ENCODE data around the gene INF2.
"Not testable (repeated sequence)": the region's sequence is repeated elsewhere in the genome, so short reads cannot be mapped to it uniquely, and the experiment has no call there.

INF2 gene

DNA sequence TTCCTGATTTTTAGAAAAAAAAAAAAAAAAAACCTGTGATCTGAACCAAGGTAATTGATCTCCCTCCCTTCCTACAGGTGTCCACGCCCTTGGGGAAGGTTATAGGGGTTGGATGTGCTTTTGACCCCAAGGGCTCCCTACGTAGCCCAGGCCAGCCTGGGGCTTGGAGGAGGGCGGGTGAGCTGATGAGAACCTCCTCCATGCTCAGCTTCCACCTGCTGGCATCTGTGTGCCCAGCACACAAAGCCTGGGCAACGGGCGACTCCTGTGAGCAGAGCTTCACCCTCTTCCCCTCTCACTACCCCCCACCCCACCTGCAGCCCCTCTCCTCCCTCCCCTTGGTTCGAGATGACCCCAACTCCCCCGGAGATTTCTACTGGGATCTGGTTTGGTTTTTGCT lies 25.3 kb upstream of the INF2 start:
- DNase-seq (ENCODE audit: low read depth) = no peak
- no peak overlapping the region for H3K4me3 ChIP-seq (ENCODE audit: control insufficient read depth, low read depth, low read length)
- TF ChIP-seq, protein P1, sequence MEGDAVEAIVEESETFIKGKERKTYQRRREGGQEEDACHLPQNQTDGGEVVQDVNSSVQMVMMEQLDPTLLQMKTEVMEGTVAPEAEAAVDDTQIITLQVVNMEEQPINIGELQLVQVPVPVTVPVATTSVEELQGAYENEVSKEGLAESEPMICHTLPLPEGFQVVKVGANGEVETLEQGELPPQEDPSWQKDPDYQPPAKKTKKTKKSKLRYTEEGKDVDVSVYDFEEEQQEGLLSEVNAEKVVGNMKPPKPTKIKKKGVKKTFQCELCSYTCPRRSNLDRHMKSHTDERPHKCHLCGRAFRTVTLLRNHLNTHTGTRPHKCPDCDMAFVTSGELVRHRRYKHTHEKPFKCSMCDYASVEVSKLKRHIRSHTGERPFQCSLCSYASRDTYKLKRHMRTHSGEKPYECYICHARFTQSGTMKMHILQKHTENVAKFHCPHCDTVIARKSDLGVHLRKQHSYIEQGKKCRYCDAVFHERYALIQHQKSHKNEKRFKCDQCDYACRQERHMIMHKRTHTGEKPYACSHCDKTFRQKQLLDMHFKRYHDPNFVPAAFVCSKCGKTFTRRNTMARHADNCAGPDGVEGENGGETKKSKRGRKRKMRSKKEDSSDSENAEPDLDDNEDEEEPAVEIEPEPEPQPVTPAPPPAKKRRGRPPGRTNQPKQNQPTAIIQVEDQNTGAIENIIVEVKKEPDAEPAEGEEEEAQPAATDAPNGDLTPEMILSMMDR (IDR thresholded peaks at IDR 0.05; ENCODE audit: control insufficient read depth, insufficient read depth, low read depth, low read length, missing control alignments) = no peak

GRCh38 chr14:104664588-104664987 lies 24.8 kb upstream of the INF2 start:
- no peak for DNase-seq (ENCODE audit: low read depth)
- TF ChIP-seq, protein P1 (IDR thresholded peaks at IDR 0.05; ENCODE audit: control insufficient read depth, insufficient read depth, low read depth, low read length, missing control alignments) = no peak
- H3K4me3 ChIP-seq (ENCODE audit: control insufficient read depth, low read depth, low read length) = no peak overlapping the region

DNA sequence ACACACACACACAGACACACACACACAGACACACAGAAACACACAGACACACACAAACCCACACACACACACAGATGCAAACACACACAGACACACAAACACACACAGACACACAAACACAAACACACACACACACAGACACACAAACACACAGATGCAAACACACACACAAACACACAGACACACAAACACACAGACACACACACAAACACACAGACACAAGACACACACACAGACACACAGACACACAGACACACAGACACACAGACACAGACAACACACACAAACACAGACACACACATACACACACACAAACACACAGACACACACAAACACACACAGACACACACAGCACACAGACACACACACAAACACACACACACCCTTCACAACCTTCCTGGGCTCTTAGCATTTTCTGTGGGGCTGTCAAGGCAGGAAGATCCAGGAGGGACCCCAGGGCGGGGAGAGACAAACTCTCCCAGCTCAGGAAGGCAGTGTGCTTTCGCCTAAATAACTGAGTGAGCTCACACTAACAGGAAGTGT lies 24.2 kb upstream of the INF2 start:
- H3K4me3 ChIP-seq (ENCODE audit: control insufficient read depth, low read depth, low read length) = no peak overlapping the region
- TF ChIP-seq, protein P1 (IDR thresholded peaks at IDR 0.05; ENCODE audit: control insufficient read depth, insufficient read depth, low read depth, low read length, missing control alignments) = no peak
- no peak for DNase-seq (ENCODE audit: low read depth)

DNA sequence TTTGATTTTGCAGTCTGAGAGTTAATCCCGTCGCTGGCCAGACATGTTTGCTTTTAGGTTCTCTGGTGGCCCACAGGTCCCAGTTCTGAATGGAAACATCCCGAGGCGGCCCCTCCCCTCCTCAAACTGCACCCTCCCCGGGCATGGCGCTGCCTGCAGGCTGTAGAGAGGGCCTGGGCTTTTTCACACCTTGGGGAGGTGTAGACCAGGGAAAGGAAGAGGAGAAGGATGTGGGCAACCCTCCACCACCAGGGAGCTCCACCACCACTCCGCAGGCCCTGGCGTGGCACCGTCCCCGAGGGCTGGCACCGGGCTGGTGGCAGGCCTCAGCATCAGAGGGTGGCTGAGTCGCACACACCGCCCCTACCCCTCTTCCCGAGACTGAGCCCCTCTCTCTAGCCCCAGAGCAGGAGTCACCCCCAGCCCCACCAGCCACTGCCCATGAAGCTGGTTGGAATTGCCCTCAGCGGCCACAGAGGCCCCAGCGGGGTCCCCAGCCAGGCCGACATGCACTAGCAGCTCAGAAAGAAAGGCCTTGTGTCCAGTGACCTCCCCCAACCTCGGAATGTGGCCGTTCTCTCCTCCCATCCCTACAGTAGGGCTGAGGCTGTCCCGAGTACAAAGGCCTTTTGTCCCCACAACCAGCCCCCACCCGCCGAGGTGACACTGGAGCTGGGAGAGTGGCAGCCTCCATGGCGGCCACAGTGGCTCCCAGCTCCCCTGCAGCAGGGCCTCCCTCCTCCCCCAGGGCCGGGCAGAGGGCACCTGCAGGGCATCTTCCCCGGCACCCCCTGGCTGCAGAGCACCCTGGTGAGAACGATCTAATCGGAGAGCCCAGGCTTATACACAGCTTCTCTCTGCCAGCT lies 23.5 kb upstream of the INF2 start:
- no peak for DNase-seq (ENCODE audit: low read depth)
- TF ChIP-seq, protein P1 (IDR thresholded peaks at IDR 0.05; ENCODE audit: control insufficient read depth, insufficient read depth, low read depth, low read length, missing control alignments) = no peak
- H3K4me3 ChIP-seq (ENCODE audit: control insufficient read depth, low read depth, low read length) = no peak overlapping the region

DNA sequence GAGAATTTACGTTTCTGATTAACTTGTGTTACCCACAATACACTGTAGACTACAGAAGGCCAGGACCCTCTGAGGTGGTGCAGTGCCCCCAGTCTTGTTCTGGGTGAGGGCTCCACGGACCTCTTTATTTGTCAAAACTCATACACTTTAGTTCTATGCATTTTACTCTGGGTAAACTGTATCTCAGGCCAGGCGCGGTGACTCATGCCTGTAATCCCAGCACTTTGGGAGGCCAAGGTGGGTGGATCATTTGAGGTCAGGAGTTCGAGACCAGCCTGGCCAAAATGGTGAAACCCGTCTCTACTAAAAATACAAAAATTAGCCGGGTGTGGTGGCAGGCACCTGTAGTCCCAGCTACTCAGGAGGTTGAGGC lies 22.9 kb upstream of the INF2 start:
- DNase-seq (ENCODE audit: low read depth); H3K4me3 ChIP-seq (ENCODE audit: control insufficient read depth, low read depth, low read length): not testable (repeated sequence)

- TF ChIP-seq, protein P1 (IDR thresholded peaks at IDR 0.05; ENCODE audit: control insufficient read depth, insufficient read depth, low read depth, low read length, missing control alignments) = no peak
- no peak for DNase-seq (ENCODE audit: low read depth)
- no peak overlapping the region for H3K4me3 ChIP-seq (ENCODE audit: control insufficient read depth, low read depth, low read length)
Observed at GRCh38 chr14:104666981-104667380, 22.4 kb upstream of the INF2 start.

DNA sequence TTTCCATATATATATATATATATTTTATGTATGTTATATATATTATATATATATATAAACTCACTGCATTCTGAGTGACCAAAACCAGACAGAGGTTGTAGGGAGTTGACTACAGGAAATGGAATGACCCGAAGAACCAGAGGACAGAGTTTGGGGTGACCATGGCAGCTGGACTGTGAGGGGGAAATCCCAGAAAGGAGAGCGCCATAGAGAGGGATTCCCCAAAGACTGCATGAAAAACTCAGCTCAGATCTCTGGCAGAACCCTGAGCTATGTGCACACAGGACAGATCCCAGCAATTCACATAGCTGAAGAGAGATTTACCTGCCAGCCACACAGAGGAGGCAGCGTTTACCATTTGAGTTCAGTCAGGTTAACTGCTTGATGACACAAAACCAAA lies 19.7 kb upstream of the INF2 start:
- DNase-seq (ENCODE audit: low read depth) = no peak
- TF ChIP-seq, protein P1 (IDR thresholded peaks at IDR 0.05; ENCODE audit: control insufficient read depth, insufficient read depth, low read depth, low read length, missing control alignments) = no peak
- H3K4me3 ChIP-seq (ENCODE audit: control insufficient read depth, low read depth, low read length) = no peak overlapping the region

DNA sequence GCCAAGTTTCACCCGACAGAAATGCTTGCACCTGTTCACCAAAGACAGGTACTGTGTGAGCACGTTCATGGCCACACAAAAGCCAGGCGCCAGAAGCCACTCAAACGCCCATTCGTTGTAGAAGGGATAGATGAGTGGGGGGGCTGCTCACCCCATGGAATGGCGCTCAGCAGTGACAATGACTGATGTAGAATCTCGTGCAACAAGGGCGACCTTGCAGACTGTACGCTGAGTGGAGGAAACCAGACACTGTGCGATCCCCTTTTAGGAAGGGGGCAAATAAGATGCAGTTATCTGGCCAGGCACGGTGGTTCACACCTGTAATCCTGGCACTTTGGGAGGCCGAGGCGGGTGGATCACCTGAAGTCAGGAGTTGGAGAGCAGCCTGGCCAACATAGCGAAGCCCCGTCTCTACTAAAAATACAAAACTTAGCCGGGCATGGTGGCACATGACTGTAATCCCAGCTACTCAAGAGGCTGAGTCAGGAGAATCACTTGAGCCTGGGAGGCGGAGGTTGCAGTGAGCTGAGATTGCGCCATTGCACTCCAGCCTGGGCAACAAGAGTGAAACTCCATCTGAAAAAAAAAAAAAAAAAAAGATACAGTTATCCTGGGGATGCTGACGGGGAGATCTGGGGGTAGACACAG lies 18.0 kb upstream of the INF2 start:
- H3K4me3 ChIP-seq (ENCODE audit: control insufficient read depth, low read depth, low read length); DNase-seq (ENCODE audit: low read depth): not testable (repeated sequence)

DNA sequence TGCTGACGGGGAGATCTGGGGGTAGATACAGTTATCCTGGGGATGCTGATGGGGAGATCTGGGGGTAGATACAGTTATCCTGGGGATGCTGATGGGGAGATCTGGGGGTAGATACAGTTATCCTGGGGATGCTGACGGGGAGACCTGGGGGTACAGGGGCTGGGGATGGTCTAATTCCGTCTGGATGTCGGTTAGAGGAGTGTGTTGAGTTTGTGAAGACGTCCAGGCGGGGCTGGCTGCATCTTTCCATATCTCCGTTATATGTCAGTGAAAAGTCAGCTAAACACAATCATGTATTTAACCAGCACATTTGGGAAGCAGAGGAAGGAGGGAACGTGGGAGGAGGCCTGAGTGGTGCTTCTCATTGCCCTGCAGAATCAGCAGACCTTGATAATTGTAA lies 17.3 kb upstream of the INF2 start:
- H3K4me3 ChIP-seq (ENCODE audit: control insufficient read depth, low read depth, low read length); DNase-seq (ENCODE audit: low read depth): not testable (repeated sequence)

All from AG09309 (cell line).